HG03469 (cell line): ENCODE measurements around the gene CCDC60.

Experiments
- ATAC-seq: cut with Tn5 transposase; IDR thresholded peaks from one replicate; pipeline ENCODE4 v1.9.1; 2021; ENCODE audit warnings: mild to moderate bottlenecking, moderate library complexity, moderate number of reproducible peaks; ENCODE audit not compliant: unreplicated experiment

The CCDC60 gene

GRCh38 chr12:119501052-119501451 lies 166.5 kb downstream of the CCDC60 start:
- ATAC-seq: no peak

- ATAC-seq: no peak
Observed at GRCh38 chr12:119505001-119505400, 170.5 kb downstream of the CCDC60 start.

- ATAC-seq: no peak
Observed at GRCh38 chr12:119512772-119513497, 178.4 kb downstream of the CCDC60 start.

GRCh38 chr12:119528241-119528640 lies 193.7 kb downstream of the CCDC60 start:
- no peak for ATAC-seq

- no peak for ATAC-seq
Observed at GRCh38 chr12:119540476-119540875, 205.9 kb downstream of the CCDC60 start.

GRCh38 chr12:119544765-119545625 lies 210.5 kb downstream of the CCDC60 start:
- no peak for ATAC-seq

GRCh38 chr12:119546340-119546739 lies 211.8 kb downstream of the CCDC60 start:
- ATAC-seq: no peak

- no peak for ATAC-seq
Observed at GRCh38 chr12:119547001-119547400, 212.5 kb downstream of the CCDC60 start.

- no peak for ATAC-seq
Observed at GRCh38 chr12:119556854-119557253, 222.3 kb downstream of the CCDC60 start.

GRCh38 chr12:119565404-119565803 lies 230.9 kb downstream of the CCDC60 start:
- no peak for ATAC-seq

GRCh38 chr12:119570771-119571170 lies 236.2 kb downstream of the CCDC60 start:
- no peak for ATAC-seq

- ATAC-seq: no peak
Observed at GRCh38 chr12:119573086-119573485, 238.6 kb downstream of the CCDC60 start.

GRCh38 chr12:119574255-119574654 lies 239.7 kb downstream of the CCDC60 start:
- ATAC-seq: no peak

GRCh38 chr12:119576118-119576810 lies 241.7 kb downstream of the CCDC60 start:
- ATAC-seq: no peak

GRCh38 chr12:119576915-119577314 lies 242.4 kb downstream of the CCDC60 start:
- ATAC-seq: no peak

GRCh38 chr12:119578112-119578511 lies 243.6 kb downstream of the CCDC60 start:
- ATAC-seq: no peak

- ATAC-seq: no peak
Observed at GRCh38 chr12:119589097-119589496, 254.6 kb downstream of the CCDC60 start.

- no peak for ATAC-seq
Observed at GRCh38 chr12:119589634-119590033, 255.1 kb downstream of the CCDC60 start.
